Measurements from ENCODE around the gene TAF4B.

DNA sequence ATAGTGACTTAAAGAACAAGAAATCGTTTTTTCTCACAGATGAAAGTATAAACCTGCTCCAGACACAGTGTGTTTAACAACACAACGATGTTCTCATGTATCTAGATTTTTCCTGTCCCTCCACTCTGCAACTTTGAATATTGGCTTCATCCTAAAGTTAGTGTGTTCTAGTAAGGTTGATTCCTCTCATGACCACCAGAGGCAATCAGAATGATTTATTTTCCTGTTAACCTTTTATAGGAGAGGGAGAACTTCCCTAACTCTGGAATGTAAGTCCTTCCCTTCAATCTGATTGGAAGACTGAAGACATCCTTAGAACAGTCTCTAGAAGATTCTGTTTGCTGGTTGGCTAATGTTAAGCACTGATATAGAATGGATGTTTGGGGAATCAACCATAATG lies 41.0 kb upstream of the TAF4B start:
- TF ChIP-seq, protein P1, sequence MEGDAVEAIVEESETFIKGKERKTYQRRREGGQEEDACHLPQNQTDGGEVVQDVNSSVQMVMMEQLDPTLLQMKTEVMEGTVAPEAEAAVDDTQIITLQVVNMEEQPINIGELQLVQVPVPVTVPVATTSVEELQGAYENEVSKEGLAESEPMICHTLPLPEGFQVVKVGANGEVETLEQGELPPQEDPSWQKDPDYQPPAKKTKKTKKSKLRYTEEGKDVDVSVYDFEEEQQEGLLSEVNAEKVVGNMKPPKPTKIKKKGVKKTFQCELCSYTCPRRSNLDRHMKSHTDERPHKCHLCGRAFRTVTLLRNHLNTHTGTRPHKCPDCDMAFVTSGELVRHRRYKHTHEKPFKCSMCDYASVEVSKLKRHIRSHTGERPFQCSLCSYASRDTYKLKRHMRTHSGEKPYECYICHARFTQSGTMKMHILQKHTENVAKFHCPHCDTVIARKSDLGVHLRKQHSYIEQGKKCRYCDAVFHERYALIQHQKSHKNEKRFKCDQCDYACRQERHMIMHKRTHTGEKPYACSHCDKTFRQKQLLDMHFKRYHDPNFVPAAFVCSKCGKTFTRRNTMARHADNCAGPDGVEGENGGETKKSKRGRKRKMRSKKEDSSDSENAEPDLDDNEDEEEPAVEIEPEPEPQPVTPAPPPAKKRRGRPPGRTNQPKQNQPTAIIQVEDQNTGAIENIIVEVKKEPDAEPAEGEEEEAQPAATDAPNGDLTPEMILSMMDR (conservative IDR thresholded peaks at IDR 0.05 in 1 of 2, IDR thresholded peaks at IDR 0.05 in 1 of 2; ENCODE audit: extremely low read depth in 1 of 2, insufficient read depth in 1 of 2, low read depth in 1 of 2, low read length in 2 of 2) = peak in 1 of 2 donors; percentile 17
- TF ChIP-seq EZH2 (IDR thresholded peaks at IDR 0.05; ENCODE audit: borderline replicate concordance, low read length) = no peak

Data from mammary epithelial cell (primary cell).